ENCODE data around the gene BTG3.

BTG3 gene, protein sequence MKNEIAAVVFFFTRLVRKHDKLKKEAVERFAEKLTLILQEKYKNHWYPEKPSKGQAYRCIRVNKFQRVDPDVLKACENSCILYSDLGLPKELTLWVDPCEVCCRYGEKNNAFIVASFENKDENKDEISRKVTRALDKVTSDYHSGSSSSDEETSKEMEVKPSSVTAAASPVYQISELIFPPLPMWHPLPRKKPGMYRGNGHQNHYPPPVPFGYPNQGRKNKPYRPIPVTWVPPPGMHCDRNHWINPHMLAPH

DNA sequence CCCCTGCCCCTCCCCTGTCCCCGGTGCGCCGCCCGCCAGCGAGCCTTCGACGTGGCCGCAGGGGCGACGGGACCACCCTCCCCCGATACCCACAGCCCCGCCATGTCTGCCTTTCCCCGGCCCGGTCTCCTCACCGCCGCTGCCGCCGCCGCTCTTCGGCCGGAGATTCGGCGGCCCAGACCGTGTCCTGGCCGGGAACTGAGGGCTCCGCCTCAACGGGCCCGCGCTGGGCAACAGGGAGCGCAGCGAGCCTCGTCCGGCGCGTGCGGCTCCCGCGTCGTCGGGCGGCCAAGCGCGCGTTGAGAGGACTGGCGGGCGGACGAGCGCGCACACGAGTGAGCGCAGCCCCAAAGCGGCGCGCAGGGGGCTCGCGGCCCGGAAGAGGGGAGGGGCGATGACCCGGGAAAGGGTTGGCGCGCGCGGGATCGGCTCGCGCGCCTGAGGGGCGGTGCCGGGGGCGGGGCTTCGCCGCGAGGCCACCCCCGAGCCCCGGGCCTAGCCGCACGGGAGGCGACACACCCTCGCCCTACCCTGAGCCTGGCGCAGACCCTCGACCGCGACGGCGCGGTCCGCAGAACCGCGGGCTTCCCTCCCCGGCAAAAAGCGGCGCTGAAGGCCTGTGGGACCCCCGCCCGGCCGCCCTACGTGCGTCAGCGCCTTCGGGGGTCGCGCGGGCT, at the start of gene BTG3:
BTG3 (minus strand) TSS at position 337 of the 677 bp plus-strand sequence. CDS start 3,757 bp downstream, outside the sequence.
- DNase-seq (ENCODE audit: low read depth, low spot score) = peak; percentile 85

DNA sequence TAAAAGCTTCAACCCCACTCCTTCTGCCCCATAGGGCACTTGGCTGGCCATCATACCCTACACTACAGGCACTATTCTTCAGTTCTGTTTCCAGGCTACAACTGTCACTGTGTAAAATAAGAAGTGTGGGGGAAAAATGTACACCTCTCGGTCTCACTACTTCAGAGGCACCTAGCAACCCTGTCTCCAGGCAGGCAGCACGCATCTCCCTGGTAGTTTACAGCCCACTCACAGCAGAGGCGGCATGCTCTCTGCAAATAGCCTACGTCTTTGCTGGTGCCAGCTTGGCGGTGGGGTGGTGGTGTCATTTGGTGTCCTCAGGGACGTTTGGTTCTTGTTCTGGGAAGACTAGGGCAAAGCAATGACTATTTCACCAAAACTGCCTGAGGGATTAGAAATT, 48.2 kb upstream of the BTG3 start:
- DNase-seq (ENCODE audit: low read depth, low spot score) = no peak

DNA sequence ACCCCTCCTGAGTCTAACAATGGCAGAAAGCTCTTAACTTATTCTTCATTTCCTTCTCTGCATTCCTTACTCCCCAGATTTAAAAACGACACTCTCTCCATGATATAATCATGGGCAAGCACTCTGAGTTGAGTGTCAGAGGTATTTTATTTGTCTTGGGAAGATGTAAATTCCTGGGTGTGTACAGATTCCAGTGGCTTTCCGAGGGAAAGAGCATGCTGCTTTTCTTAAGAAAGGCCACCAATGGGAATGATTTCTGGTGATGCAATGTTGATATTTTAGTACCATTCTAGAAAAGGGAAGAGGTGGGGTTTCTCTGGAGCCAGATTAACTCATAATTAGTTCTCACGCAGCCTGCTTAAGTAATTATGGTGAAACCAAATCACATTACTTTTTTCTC, 47.8 kb upstream of the BTG3 start:
- DNase-seq (ENCODE audit: low read depth, low spot score) = no peak

DNA sequence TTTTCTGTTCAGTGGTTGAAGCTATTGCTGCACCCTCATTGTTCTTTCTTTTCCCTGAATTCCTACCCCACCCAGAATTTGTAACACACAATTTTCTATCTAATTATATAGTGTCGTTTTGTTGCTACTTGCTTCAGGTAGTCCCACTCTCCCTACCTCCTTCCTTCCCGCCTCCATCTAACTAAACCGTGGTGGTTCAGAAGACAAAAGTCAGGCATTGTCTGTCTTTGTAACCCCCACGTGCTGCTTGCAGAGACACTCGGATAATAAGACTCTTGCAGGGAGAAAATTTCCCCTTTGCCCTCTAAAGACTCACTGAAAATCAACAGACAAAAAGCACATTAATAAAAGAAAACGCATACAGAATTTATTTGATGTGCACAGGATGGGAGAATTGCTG, 46.2 kb upstream of the BTG3 start:
- DNase-seq (ENCODE audit: low read depth, low spot score) = no peak

DNA sequence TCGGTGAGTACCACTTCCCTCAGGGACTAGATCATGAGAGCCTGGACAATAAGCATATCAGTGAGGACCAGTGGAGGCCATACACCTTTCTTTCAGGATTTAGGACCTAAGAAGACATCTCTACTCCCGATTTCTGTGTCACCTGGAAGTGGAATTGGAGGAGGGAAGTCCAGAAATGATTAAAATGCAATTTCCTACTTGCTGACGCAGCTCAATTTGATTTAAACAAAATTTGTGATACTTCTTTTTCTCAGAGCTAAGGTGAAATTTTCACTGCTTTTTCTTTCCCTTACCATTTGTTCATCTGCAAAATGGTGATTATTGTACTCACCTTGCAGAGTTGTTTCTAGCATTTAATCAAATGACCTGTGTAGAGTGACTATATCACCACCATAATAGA, 38.8 kb upstream of the BTG3 start:
- no peak for DNase-seq (ENCODE audit: low read depth, low spot score)

DNA sequence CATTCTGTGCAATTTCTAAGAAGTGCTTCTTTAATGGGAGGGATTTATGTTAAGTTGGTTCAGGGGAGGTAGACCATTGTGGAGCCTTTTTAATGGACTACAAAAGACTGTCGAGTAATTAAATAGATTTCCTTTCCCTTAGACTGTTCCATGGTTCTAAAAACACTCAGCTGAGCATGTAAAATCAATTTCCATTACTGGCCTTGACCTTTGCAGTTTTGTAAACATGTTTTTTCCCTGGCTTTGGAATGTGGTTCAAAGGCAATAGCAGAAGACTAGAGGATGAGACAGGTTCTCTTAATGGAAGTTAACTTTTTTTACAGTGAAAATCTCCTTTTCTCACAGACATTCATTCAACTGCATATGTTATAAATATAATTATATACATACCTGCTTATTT, 37.6 kb upstream of the BTG3 start:
- DNase-seq (ENCODE audit: low read depth, low spot score) = no peak

DNA sequence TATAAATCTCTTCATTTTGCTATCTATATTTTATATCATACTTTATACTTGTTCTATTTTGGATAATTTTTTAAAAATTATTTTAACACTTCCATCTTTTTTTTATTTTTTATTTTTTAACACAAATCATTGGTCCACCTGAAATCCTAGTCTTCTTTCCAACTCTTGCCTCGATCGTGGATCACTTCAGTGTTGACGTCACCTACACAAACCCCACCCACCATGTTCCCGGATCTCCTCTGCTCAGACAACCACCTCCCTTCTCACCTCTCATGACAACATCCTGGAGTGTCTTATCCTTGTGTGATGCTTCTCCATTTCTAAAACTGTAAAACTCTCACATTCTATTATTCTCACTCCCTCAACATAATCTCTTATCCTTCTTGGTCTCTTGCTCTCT, 34.1 kb upstream of the BTG3 start:
- no peak for DNase-seq (ENCODE audit: low read depth, low spot score)

DNA sequence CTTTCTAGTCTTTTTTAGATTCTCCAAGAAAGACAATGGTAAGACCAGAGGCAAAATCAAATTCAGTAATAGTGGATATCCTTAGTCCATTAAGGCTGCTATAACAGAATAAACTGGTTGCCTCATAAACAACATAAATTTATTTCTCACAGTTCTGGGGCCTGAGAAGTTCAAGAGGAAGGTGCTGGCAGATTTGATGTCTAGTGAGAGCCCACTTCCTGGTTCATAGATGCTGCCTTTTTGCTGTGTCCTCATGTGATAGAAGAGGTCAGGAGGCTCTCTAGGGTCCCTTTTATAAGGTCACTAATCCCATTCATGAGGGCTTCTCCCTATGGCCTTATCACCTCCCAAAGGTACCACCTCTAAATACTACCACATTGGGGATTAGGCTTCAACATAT, 31.5 kb upstream of the BTG3 start:
- no peak for DNase-seq (ENCODE audit: low read depth, low spot score)

DNA sequence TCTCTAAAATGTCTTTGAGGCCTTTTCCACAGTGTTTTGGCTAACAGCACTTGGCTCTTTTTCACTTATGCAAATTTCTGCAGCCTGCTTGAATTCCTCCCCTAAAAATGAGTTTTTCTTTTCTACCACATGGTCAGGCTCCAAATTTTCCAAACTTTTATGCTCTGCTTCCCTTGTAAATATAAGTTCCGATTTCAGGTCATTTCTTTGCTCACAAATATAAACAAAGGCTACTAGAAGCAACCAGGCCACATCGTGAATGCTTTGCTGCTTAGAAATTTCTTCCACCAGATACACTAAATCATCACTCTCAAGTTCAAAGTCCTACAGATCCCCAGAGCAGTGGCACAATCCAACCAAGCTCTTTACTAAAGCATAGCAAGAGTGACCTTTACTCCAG, 28.1 kb upstream of the BTG3 start:
- no peak for DNase-seq (ENCODE audit: low read depth, low spot score)

DNA sequence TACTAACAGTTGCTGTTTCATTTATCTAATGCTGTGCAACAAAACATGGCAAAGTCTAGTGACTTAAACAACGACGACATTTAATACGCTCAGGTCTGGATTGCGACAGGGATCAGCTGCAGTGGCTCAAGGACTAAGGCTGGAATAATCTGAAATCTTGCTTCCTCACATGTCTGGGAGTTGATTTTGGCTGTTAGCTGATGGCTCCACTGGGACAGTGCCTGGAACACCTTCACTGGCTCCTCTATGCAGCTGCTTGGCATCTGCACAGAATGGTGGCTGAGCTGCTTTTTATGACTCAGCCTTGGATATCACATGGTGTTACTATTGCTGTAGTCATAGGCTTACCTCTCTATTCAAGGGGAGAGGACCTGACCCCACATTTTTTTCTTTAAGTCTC, 24.0 kb upstream of the BTG3 start:
- no peak for DNase-seq (ENCODE audit: low read depth, low spot score)

DNA sequence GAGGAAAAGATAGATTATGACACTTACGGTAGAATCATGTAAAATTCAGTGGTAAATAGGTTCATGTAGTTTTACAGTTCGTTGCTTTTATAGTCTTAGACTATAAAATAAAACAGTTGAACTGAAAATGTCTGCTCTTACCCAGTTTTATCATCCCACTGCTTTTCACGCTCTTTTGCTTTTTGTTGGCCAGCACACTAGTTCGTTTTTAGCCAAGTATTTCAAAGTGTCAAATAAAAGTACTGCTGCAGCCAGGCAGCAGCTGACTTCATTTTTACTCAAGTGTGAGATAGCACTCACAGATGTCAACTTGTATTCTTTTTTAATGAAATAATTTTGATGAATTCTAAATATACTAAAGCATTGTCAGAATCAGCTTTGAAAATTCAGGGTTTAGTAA, 18.5 kb upstream of the BTG3 start:
- DNase-seq (ENCODE audit: low read depth, low spot score) = no peak

DNA sequence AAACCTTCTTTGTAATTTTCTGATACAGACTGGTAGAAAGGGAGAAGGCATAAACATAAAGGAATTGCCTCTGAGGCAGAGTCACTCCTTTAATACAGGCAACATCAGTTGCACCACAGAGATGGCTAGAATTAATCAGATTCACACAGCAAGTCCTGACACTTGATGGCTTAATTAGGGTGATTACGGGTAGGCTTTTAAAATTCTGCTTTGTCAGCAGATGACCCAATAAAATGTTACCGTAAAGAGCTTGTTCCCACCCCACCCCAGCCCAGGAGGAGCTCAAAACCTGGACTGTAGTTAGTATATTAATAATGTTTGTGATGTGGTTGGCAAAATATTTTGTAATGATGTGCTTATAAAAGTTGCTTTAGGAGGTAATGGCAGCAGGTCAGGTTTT, 9.3 kb upstream of the BTG3 start:
- no peak for DNase-seq (ENCODE audit: low read depth, low spot score)

DNA sequence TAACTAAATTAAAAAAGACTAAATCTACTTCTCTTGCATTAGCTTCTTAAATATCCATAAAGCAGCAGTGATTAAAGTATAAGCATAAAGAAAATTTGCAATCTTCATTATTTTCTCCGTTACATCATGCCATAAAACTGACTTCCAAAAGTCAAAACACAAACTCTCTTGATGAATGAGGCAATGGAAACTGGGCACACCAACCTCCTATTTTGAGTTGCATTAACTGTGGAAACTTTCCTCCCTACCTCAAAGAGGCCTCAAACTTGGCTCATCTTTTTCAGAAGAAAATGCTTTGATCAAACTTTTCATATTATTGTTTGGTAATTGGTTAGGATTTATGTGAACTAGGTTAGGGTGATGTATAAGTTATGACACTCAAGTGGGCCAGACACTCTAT, 4.1 kb upstream of the BTG3 start:
- no peak for DNase-seq (ENCODE audit: low read depth, low spot score)

DNA sequence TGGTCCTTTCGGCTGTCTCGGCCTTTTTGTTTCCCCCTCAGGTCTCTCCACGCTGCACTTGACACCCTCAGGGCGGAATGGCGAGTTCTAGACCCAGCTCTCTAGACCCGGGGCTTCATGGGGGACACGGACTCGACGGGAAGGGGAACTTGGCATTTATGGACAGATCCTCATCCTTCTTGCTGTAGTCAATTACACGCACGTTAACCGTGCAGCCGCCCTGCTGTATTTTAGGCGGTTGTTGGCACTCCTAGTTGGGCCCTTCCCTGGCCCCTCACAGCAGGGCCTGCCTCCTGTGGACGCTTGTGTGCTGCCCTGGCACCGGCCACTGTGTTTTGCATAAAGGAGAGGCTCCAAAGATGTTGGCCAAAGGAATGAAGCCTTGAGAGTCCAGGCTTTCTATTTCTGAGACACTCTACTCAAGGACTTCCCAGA, 558 bp upstream of the BTG3 start:
- DNase-seq (ENCODE audit: low read depth, low spot score) = no peak

DNA sequence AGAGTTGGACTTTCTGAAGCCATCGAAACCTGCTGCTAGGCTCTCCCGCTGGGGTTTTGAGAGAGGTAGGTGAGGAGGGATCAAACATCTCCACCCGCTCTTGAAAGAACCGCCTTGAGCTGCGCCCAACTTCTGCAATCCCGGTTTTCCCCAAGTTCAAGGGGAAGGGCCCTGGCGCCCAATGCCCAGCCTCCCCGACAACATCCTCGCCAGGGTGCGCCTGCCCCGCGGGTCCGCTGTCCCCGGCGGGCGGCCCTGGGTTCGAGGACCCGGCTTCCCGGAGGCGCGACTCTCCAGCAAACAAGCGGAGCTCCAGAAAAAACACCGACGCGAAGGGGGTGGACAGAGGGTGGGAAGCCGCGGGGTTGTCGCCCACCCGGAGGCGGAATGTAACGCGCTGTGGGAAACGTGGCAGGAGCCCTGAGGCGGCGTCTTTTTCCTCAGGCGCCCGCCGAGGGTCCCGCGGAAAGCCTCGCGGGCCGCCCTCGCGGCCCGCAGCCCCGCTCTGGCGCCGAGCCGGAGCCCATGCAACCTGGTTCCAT, 607 bp downstream of the BTG3 start:
- DNase-seq (ENCODE audit: low read depth, low spot score) = no peak

DNA sequence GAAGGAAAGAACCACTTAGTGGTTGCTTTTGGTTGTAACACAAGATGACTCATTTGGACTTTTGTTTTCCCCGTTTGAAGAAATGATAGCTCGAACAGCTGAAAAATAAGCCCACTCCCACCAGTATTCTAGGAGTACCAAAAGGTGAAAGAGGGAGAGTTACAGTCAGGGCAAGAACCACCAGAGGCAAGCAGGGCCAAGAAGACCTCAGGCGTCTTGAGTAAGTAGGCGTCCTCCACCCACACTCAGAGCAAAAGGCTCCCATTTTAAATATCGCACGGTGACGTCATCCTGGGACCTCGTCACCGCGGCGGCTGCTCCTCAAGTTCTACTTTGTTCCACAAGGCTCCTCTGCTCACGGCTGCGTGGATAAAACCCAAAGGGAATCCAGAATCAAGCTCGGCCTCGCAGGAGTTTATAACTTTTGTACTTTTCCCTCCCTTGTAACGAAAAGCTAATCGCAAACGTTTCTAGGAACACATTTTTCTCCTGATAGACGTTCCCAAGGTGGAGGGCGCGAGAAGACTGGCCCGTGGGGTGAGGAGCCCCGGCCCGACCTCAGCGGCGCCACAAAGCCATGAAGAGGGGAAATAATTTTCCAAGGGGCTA, 1.2 kb downstream of the BTG3 start:
- peak; percentile 88 for DNase-seq (ENCODE audit: low read depth, low spot score)

DNA sequence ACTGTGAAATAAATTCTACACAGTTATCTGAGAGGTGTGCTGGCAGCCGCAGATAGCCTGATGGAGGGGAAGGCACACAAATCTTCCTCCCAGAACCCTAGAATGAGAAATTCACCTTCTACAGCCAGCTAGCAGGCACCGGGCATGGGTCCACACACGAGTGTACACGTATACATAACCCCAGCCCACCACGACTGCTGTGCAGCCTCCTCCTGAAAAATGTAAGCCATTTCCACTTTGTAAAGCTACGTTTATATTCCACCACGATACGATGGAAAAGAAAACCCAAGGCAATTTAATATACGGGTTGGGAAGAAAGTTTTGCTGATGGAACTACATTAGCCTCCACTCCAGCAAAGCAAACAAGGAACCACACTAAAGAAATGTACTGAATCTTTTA, 1.8 kb downstream of the BTG3 start:
- peak; percentile 13 for DNase-seq (ENCODE audit: low read depth, low spot score)

DNA sequence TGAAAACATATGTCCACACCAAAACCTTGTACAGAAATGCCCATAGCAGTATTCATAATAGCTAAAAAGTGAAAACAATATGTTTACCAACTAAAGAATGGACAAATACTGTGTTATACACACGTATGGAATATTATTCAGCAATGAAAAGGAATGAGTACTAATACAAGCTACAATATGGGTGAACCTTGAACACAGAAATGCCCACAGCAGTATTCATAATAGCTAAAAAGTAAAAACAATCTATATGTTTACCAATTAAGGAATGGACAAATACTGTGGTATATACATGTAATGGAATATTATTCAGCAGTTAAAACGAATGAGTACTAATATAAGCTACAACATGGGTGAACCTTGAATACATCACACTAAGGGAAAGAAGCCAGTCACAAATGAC, 3.0 kb downstream of the BTG3 start:
- DNase-seq (ENCODE audit: low read depth, low spot score) = no peak

DNA sequence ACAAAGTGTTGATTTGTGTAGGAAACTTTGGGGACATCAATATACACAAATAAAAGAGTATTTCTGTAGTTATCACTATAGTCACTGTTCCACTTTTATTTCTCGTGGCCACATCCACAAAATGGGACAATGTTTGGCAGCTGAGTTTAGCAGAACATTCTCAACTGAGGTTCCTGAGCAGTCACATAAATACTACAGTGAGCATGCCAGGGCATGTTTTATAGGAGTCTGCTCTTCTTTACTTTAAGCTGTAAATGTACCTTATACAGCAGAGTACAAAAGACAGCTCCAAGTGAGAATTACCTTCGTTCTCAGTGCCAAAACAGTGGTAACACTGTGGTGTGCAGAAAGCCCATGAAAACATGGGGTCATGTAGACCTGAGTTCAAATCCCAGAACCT, 5.0 kb downstream of the BTG3 start:
- DNase-seq (ENCODE audit: low read depth, low spot score) = no peak

DNA sequence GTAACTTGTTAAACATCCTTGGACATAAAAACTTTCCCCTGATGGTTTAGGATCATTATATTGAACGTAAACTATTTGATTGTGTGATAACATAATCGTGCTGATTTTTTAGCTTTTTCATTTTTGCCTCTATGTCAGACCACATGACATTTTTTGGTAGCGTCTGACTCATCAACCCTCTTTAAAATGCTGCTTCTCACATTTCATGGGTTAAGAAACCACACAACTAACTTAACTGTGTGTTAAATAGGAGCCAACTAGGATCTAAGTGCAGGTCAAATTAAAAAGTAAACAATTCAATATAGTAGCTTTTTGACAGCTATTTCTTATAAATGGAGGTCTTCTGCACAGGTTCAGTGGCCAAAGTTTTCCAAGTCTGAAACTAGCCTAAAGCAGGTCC, 9.8 kb downstream of the BTG3 start:
- DNase-seq (ENCODE audit: low read depth, low spot score) = no peak

DNA sequence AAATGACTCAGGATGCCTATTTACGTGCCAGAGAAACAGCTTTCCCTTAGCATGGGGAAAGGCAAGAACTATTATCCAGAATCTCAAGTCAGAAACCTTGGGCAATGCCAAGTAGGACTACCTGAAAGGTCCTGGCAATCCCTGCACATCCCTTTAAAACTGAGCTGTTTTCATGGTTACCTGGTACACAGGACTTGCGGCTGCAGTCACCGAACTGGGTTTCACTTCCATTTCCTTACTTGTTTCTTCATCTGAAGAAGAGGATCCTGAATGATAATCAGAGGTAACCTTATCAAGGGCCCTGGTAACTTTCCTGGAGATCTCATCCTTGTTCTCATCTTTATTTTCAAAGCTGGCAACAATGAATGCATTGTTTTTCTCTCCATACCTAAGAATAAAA, 14.3 kb downstream of the BTG3 start:
- no peak for DNase-seq (ENCODE audit: low read depth, low spot score)

DNA sequence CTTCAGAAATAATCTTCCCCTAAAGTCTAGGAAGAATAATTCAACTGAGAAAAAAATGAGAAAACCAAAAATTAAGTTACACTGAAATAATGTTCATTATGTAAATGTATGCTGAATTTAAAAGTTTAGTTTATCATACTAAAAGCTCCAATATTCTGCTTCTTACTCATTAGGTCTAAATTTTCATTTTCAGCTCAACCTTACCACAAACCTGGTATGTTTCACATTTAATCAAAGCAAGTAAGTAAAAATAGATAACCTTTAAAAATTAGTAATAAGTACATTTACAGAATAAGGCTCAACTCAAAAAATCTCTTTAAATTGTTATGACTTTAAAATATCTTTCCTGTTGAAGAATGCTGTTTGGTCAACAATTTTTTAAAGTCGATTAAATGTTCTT, 15.0 kb downstream of the BTG3 start:
- DNase-seq (ENCODE audit: low read depth, low spot score) = no peak

DNA sequence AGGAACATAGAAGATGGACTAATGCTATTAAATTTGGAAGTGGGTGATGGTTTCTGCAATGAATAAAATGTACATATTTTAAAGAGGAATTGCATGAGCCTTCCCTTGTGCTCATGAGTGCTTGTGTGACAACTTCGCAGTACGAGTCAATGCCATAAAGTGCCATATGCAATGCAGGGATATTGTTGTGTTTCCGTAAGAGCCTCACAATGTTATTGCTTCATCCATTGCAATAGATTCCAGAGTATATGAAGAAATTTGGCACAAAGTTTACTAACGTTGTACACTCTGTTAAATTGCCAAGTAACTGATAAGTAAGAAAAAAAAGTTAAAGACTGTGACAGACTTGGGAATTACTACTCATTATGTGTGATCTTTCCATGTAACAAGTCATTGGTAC, 22.3 kb downstream of the BTG3 start:
- DNase-seq (ENCODE audit: low read depth, low spot score) = no peak

Data from ELF-1 (cell line).